Caco-2 (cell line): ENCODE measurements around the gene FOXO4. TPM values are rescaled to one million over a fixed set of nuclear protein-coding genes. Genes with fewer than 3 reads are reported as not detected.
A peak's percentile ranks its signal among the peaks of the same experiment; 100 is the strongest.

Source experiments
- BruUV-seq: library from RNA; stranded (reverse); fragments of 400-500 nt; replicated peaks from 2 replicates; lab custom pipeline; 2021; lab: Mats Ljungman, UMichigan
- CTCF ChIA-PET: fragments of 300-600 bp; sonication (Branson Sonifier 250); formaldehyde crosslinking; loops from one replicate; lab custom pipeline; 2022; ENCODE audit warnings: antibody characterized with exemption; lab: Charles Lee
- POLR2A ChIA-PET: fragments of 300-600 bp; sonication (Branson Sonifier 250); formaldehyde crosslinking; loops from one replicate; lab custom pipeline; 2022; ENCODE audit warnings: antibody characterized with exemption; lab: Charles Lee
- DNase-seq, 2 experiments: peaks; one replicate each; pipeline versions ENCODE4 v3.0.0 to v3.0.0-alpha.2; 2020 to 2022
- H3K27me3 ChIP-seq: replicated peaks from 2 replicates; pipeline ENCODE4 v1.6.0; 2011; ENCODE audit warnings: low read length; ENCODE audit not compliant: control insufficient read depth, insufficient read depth
- H3K36me3 ChIP-seq: 2 replicates; pipeline ENCODE4 v1.5.1; 2011; ENCODE audit warnings: low read length; ENCODE audit not compliant: control insufficient read depth, insufficient read depth
- H3K4me1 ChIP-seq: fragments of 250-450 bp; sonication (Bioruptor Pico); 2 replicates; pipeline ENCODE4 v1.5.1; 2020; ENCODE audit warnings: mild to moderate bottlenecking
- H3K4me3 ChIP-seq: 2 replicates; pipeline ENCODE4 v1.5.1; 2011; ENCODE audit warnings: low read depth, mild to moderate bottlenecking, control low read depth, low read length
- H3K9me3 ChIP-seq: fragments of 250-450 bp; sonication (Bioruptor Pico); 2 replicates; pipeline ENCODE4 v1.5.1; 2020; ENCODE audit warnings: mild to moderate bottlenecking, moderate library complexity
- H3K27ac Mint-ChIP-seq: one replicate; pipeline ENCODE4 v1.8.0; 2022; ENCODE audit warnings: mixed read lengths; ENCODE audit not compliant: unreplicated experiment
- H3K27me3 Mint-ChIP-seq: one replicate; pipeline ENCODE4 v1.8.0; 2022; ENCODE audit warnings: mixed read lengths; ENCODE audit not compliant: insufficient read depth, unreplicated experiment
- H3K36me3 Mint-ChIP-seq: one replicate; pipeline ENCODE4 v1.8.0; 2022; ENCODE audit warnings: mild to moderate bottlenecking, mixed read lengths; ENCODE audit not compliant: insufficient read depth, unreplicated experiment
- H3K4me1 Mint-ChIP-seq: one replicate; pipeline ENCODE4 v1.8.0; 2022; ENCODE audit warnings: low read depth, mixed read lengths; ENCODE audit not compliant: unreplicated experiment
- H3K4me3 Mint-ChIP-seq: one replicate; pipeline ENCODE4 v1.8.0; 2022; ENCODE audit warnings: mild to moderate bottlenecking, moderate library complexity, mixed read lengths; ENCODE audit not compliant: unreplicated experiment
- H3K9me3 Mint-ChIP-seq: one replicate; pipeline ENCODE4 v1.8.0; 2022; ENCODE audit warnings: mixed read lengths; ENCODE audit not compliant: unreplicated experiment
- intact Hi-C: fragments of 100-400 bp; cut with micrococcal nuclease; formaldehyde crosslinking; loops from one replicate; pipeline ENCODE4 v1.10.0; 2022; ENCODE audit not compliant: unreplicated experiment
- total RNA-seq: library from RNA; stranded (reverse); gene quantifications from 2 replicates; pipeline ENCODE4 v1.2.3, GENCODE V29; 2022
- TF ChIP-seq, protein P1 (sequence below), 2 experiments: fragments of 200-600 bp in 1 of 2; IDR thresholded peaks; 1 replicate in 1 of 2; 2 replicates in 1 of 2; pipeline versions ENCODE4 v1.5.1 to v1.8.0; 2011 to 2022; ENCODE audit warnings: antibody characterized with exemption in 1 of 2, control low read depth in 1 of 2, inconsistent platforms in 1 of 2, low read depth in 1 of 2, low read length in 1 of 2, mild to moderate bottlenecking in 1 of 2, moderate library complexity in 1 of 2; ENCODE audit not compliant: insufficient read depth in 1 of 2, severe bottlenecking in 1 of 2, unreplicated experiment in 1 of 2

The FOXO4 gene
- total RNA-seq, 1 experiment from 2014 or later, result 17.4 TPM

DNA sequence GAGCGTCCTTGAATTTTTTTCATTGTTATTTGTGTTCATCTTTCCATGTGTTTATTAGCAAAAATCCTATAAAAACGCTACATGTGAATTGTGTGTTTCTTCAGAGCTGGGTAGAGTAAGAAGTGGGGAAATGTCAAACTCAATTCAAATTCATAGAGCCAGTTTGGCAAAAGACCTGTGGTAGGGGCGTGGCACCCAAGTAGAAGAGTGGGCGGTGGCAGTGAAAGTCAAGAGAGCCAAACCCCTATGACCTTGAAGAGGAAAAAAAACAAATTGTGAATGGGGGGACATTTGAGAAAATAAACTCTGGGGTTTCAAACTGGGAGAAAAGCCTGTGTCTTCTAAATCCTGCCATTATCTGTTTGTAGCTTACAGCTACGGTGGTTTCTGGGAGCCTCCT lies 4.4 kb upstream of the FOXO4 start:
- Histone ChIP-seq H3K4me3 (no peak overlapping the region), H3K9me3 (no peaks in the 10 kb centered on the region), H3K4me1 (no peaks in the 10 kb centered on the region), H3K36me3 (no peaks in the 10 kb centered on the region), H3K27me3 (no peaks in the 10 kb centered on the region)
- intact Hi-C loops, result loop anchor here (10.0 kb wide), 1 partner anchor 96 kb away; no protein-coding TSS in a partner anchor
- ChIA-PET CTCF (interaction anchor here (0.6 kb wide), 1 partner anchor 524 kb away, joined by 3 read pairs; no protein-coding TSS in a partner anchor), POLR2A (no interaction called here)
- no peak overlapping the region for H3K27ac Mint-ChIP-seq
- DNase-seq, result no peak
- TF ChIP-seq, protein P1, sequence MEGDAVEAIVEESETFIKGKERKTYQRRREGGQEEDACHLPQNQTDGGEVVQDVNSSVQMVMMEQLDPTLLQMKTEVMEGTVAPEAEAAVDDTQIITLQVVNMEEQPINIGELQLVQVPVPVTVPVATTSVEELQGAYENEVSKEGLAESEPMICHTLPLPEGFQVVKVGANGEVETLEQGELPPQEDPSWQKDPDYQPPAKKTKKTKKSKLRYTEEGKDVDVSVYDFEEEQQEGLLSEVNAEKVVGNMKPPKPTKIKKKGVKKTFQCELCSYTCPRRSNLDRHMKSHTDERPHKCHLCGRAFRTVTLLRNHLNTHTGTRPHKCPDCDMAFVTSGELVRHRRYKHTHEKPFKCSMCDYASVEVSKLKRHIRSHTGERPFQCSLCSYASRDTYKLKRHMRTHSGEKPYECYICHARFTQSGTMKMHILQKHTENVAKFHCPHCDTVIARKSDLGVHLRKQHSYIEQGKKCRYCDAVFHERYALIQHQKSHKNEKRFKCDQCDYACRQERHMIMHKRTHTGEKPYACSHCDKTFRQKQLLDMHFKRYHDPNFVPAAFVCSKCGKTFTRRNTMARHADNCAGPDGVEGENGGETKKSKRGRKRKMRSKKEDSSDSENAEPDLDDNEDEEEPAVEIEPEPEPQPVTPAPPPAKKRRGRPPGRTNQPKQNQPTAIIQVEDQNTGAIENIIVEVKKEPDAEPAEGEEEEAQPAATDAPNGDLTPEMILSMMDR (IDR thresholded peaks at IDR 0.05; ENCODE audit: insufficient read depth in 1 of 2, low read depth in 1 of 2, low read length in 1 of 2, severe bottlenecking in 1 of 2, unreplicated experiment in 1 of 2), result no peak
- no peaks in the 10 kb centered on the region for H3K36me3 Mint-ChIP-seq
- H3K9me3 Mint-ChIP-seq, result no peaks in the 10 kb centered on the region
- no peaks in the 10 kb centered on the region for H3K4me1 Mint-ChIP-seq
- H3K4me3 Mint-ChIP-seq, result no peak overlapping the region
- BruUV-seq, result no TSS peak
- H3K27me3 Mint-ChIP-seq, result no peaks in the 10 kb centered on the region

DNA sequence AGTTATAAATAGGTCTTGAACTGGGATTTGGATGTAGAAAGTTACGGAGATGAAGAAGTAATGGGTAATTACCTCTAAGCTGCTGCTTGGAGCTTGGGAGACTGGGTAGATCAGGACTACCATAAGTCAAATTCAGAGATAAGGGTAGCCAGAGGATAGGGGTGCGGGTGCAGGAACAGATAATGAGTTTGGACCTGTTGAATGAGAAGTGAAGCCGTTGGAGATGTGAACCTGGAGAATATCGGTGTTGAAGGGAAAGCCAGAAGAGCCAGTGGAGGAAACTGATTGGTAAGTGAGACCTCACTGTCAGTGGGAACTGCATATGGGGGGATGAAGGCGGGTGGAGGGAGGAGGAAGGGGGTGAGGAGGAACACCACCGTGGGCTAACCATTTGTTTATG lies 618 bp upstream of the FOXO4 start:
- Histone ChIP-seq H3K4me1 (no peaks in the 10 kb centered on the region), H3K27me3 (no peaks in the 10 kb centered on the region), H3K9me3 (no peaks in the 10 kb centered on the region), H3K36me3 (no peaks in the 10 kb centered on the region), H3K4me3 (peak overlapping the region; percentile 66)
- TF ChIP-seq, protein P1 (IDR thresholded peaks at IDR 0.05; ENCODE audit: insufficient read depth in 1 of 2, low read depth in 1 of 2, low read length in 1 of 2, severe bottlenecking in 1 of 2, unreplicated experiment in 1 of 2), result no peak
- BruUV-seq, result TSS peak; percentile 83
- intact Hi-C loops, result loop anchor here (10.0 kb wide), 1 partner anchor 100 kb away; no protein-coding TSS in a partner anchor
- H3K4me3 Mint-ChIP-seq, result peak overlapping the region; percentile 91
- H3K27me3 Mint-ChIP-seq, result no peaks in the 10 kb centered on the region
- no peaks in the 10 kb centered on the region for H3K4me1 Mint-ChIP-seq
- no peak for DNase-seq
- ChIA-PET CTCF (no interaction called here), POLR2A (no interaction called here)
- H3K9me3 Mint-ChIP-seq, result no peaks in the 10 kb centered on the region
- peak overlapping the region; percentile 57 for H3K27ac Mint-ChIP-seq
- no peaks in the 10 kb centered on the region for H3K36me3 Mint-ChIP-seq

DNA sequence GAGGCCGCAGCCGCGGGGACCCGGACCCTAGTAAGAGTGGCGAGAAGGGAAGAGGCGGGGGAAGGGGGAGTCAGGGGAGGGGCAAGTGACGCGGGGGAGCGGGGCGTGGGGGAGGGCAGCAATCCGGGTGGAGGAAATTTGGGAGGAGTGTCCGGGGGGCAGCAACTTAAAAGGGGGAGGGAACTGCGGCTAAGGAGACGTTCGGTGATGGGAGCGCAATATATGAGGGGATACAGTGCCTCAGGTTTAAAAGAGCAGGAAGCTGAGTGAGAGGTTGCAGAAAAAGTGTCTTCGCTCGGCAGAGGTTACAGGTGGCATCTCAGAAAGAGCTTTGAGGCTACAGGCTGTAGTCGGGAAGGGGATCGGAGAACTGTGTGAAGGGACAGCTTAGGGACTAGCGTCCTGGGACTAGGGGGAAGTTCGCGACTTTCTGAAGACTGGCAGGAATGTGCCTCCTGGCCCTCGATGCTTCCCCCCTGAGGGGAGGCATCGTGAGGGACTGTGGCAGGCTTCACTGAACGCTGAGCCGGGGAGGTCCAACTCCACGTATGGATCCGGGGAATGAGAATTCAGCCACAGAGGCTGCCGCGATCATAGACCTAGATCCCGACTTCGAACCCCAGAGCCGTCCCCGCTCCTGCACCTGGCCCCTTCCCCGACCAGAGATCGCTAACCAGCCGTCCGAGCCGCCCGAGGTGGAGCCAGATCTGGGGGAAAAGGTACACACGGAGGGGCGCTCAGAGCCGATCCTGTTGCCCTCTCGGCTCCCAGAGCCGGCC lies 519 bp downstream of the FOXO4 start:
- Histone ChIP-seq H3K4me1 (no peaks in the 10 kb centered on the region), H3K27me3 (no peaks in the 10 kb centered on the region), H3K36me3 (no peaks in the 10 kb centered on the region), H3K4me3 (peak overlapping the region; percentile 66), H3K9me3 (no peaks in the 10 kb centered on the region)
- no peaks in the 10 kb centered on the region for H3K9me3 Mint-ChIP-seq
- no peaks in the 10 kb centered on the region for H3K27me3 Mint-ChIP-seq
- peak overlapping the region; percentile 57 for H3K27ac Mint-ChIP-seq
- no peaks in the 10 kb centered on the region for H3K36me3 Mint-ChIP-seq
- intact Hi-C loops, result loop anchor here (1.0 to 10.0 kb wide), 2 partner anchors 83 to 101 kb away; no protein-coding TSS in a partner anchor
- TF ChIP-seq, protein P1 (IDR thresholded peaks at IDR 0.05; ENCODE audit: insufficient read depth in 1 of 2, low read depth in 1 of 2, low read length in 1 of 2, severe bottlenecking in 1 of 2, unreplicated experiment in 1 of 2), result no peak
- no peaks in the 10 kb centered on the region for H3K4me1 Mint-ChIP-seq
- TSS peak; percentile 91 for BruUV-seq
- ChIA-PET CTCF (interaction anchor here (0.9 kb wide), 1 partner anchor 28 kb away, joined by 3 read pairs; the partner anchor contains the start of gene SNX12), POLR2A (no interaction called here)
- DNase-seq, result no peak
- H3K4me3 Mint-ChIP-seq, result peak overlapping the region; percentile 91
